ENCODE data around the gene HLA-A. TPM values are rescaled to one million over a fixed set of nuclear protein-coding genes. Genes with fewer than 3 reads are reported as not detected.
A peak's percentile ranks its signal among the peaks of the same experiment; 100 is the strongest.

HLA-A gene
- total and polyA plus RNA-seq, 9 of the 15 experiments (the other 6 are each of a cell fraction or from before 2014, with no cell fraction given), result 0.46 to 3.3 TPM; not detected in 7

DNA sequence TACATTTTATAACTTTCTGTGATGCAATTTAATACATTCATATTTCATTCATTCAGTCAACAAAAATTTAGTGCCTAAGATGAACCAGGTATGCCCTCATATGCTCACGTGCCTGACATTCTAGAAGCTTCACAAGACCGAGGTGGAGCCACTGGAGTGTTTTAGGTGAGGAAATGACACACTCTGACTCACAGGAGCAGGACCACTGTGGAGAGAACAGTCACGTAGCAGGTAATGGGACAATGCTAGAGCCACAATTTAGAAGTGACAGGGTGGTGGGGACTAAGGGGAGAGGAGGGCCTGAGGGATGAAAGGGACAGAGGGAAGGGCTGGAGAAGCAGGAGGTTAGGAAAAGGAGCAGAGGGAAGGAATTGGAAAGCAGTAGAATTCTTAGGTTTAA is 17.6 kb upstream of the HLA-A start:
- POLR2A ChIA-PET, result no interaction called here
- H3K36me3 ChIP-seq (ENCODE audit: control insufficient read depth, insufficient read depth, low read length), result no peaks in the 10 kb centered on the region
- H3K79me2 ChIP-seq (ENCODE audit: control insufficient read depth, insufficient read depth, low read length), result no peaks in the 10 kb centered on the region
- no TSS peak for BruUV-seq (replicated peaks)
- no peak overlapping the region for H3K4me3 ChIP-seq
- H4K20me1 ChIP-seq (replicated peaks; ENCODE audit: control insufficient read depth, insufficient read depth, low read length), result no peaks in the 10 kb centered on the region
- WGBS (ENCODE audit: insufficient coverage, low coverage, missing lambda C conversion rate), result 4% methylated on average over 3 of the region's 3 CpGs
- CTCF ChIA-PET (ENCODE audit: low intra/inter-chr PET ratio), result no interaction called here
- DNase-seq (ENCODE audit: extremely low read depth in 1 of 4, low spot score in 3 of 4) (no peak), ATAC-seq (peak; percentile 35; the same call in 1 of the 3 replicates), FAIRE-seq (peak; percentile 15)
- H3K4me1 ChIP-seq (replicated peaks in 1 of 2; ENCODE audit: control insufficient read depth in 2 of 2, insufficient read depth in 2 of 2, low read length in 2 of 2), result peaks cover 0 to 10% of the 10 kb centered on the region in 2 experiments; a peak in 2 of 5 replicates
- H2AFZ ChIP-seq (ENCODE audit: low read depth, low read length), result no peak overlapping the region
- no peak overlapping the region for H3K27ac ChIP-seq (ENCODE audit: extremely low read depth, low read depth, low read length)
- intact Hi-C loops (cut with micrococcal nuclease) (no loop called here), in situ Hi-C loops (cut with MboI) (loop anchor here (5.0 kb wide), 1 partner anchor 37 kb away; no protein-coding TSS in a partner anchor)
- no peaks in the 10 kb centered on the region for H3K9me1 ChIP-seq (ENCODE audit: control insufficient read depth, insufficient read depth, low read length)
- TF ChIP-seq FOSL1 (tag; conservative IDR thresholded peaks at IDR 0.05) (peak; percentile 76), NONO (IDR thresholded peaks at IDR 0.05; ENCODE audit: low read depth in 2 of 2, low read length in 1 of 2) (no peak), JUN (IDR thresholded peaks at IDR 0.05; ENCODE audit: borderline replicate concordance, low read depth, low read length) (0 out of 2 replicates have a peak, but pooled peaks have one; percentile 30), JUN (CRISPR knock-in tag; IDR thresholded peaks at IDR 0.05; ENCODE audit: borderline replicate concordance) (no peak)
- no peaks in the 10 kb centered on the region for H3K9me3 ChIP-seq (replicated peaks; ENCODE audit: control insufficient read depth, insufficient read depth, low read depth, low read length)
- no peak overlapping the region for H3K9ac ChIP-seq (ENCODE audit: insufficient read depth in 1 of 2, low read depth in 2 of 2, low read length in 2 of 2)
- H3K4me2 ChIP-seq (ENCODE audit: insufficient read depth, low read length), result no peak overlapping the region
- H3K27me3 ChIP-seq (ENCODE audit: control insufficient read depth in 2 of 2, insufficient read depth in 2 of 2, low read length in 2 of 2), result peaks cover 0 to 9% of the 10 kb centered on the region in 2 experiments; a peak in 1 of 5 replicates

DNA sequence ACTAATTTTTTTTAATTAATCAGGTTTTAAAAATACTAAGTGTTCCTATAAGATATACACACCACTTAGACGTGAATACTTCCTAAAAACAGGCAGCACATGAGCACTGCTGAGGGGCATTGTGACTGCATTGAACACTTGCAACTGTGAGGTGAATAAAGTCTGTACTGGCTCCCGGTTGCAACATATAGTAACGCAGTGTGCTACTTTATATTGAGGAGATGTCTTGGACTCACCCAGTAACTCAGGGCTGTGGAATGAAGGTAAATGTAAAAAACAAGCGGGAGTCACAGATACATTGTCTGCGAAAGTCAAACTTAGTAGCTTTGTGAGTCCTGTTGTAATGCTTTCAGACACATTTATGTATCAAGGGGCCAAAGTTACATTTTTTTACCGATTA is 17.0 kb upstream of the HLA-A start:
- BruUV-seq (replicated peaks), result no TSS peak
- H3K9me3 ChIP-seq (replicated peaks; ENCODE audit: control insufficient read depth, insufficient read depth, low read depth, low read length), result no peaks in the 10 kb centered on the region
- intact Hi-C loops (cut with micrococcal nuclease) (no loop called here), in situ Hi-C loops (cut with MboI) (loop anchor here (5.0 kb wide), 1 partner anchor 38 kb away; no protein-coding TSS in a partner anchor)
- no peaks in the 10 kb centered on the region for H4K20me1 ChIP-seq (replicated peaks; ENCODE audit: control insufficient read depth, insufficient read depth, low read length)
- DNase-seq (ENCODE audit: extremely low read depth in 1 of 4, low spot score in 3 of 4) (no peak), ATAC-seq (no peak), FAIRE-seq (no peak)
- H3K9me1 ChIP-seq (ENCODE audit: control insufficient read depth, insufficient read depth, low read length), result no peaks in the 10 kb centered on the region
- POLR2A ChIA-PET, result interaction anchor here (0.5 kb wide), 1 partner anchor 23 kb away, joined by 3 read pairs; no protein-coding TSS in a partner anchor
- no peak overlapping the region for H2AFZ ChIP-seq (ENCODE audit: low read depth, low read length)
- CTCF ChIA-PET (ENCODE audit: low intra/inter-chr PET ratio), result no interaction called here
- no peak overlapping the region for H3K27ac ChIP-seq (ENCODE audit: extremely low read depth, low read depth, low read length)
- peaks cover 0 to 9% of the 10 kb centered on the region in 2 experiments; a peak in 1 of 5 replicates for H3K27me3 ChIP-seq (ENCODE audit: control insufficient read depth in 2 of 2, insufficient read depth in 2 of 2, low read length in 2 of 2)
- peaks cover 0 to 10% of the 10 kb centered on the region in 2 experiments; a peak in 2 of 5 replicates for H3K4me1 ChIP-seq (replicated peaks in 1 of 2; ENCODE audit: control insufficient read depth in 2 of 2, insufficient read depth in 2 of 2, low read length in 2 of 2)
- H3K9ac ChIP-seq (ENCODE audit: insufficient read depth in 1 of 2, low read depth in 2 of 2, low read length in 2 of 2), result no peak overlapping the region
- 17% methylated on average over 6 of the region's 6 CpGs for WGBS (ENCODE audit: insufficient coverage, low coverage, missing lambda C conversion rate)
- H3K79me2 ChIP-seq (ENCODE audit: control insufficient read depth, insufficient read depth, low read length), result no peaks in the 10 kb centered on the region
- H3K4me3 ChIP-seq, result no peak overlapping the region
- H3K4me2 ChIP-seq (ENCODE audit: insufficient read depth, low read length), result no peak overlapping the region
- no peaks in the 10 kb centered on the region for H3K36me3 ChIP-seq (ENCODE audit: control insufficient read depth, insufficient read depth, low read length)
- TF ChIP-seq PPARD (CRISPR knock-in tag; IDR thresholded peaks at IDR 0.05) (no peak), ZNF347 (CRISPR knock-in tag; IDR thresholded peaks at IDR 0.05; ENCODE audit: low read depth) (no peak), ZNF324 (CRISPR knock-in tag; IDR thresholded peaks at IDR 0.05) (no peak), BMI1 (IDR thresholded peaks at IDR 0.05; ENCODE audit: low read length) (no peak), ZNF444 (CRISPR knock-in tag; IDR thresholded peaks at IDR 0.05) (no peak), XRCC5 (IDR thresholded peaks at IDR 0.05; ENCODE audit: low read depth, low read length) (no peak), ETV5 (CRISPR knock-in tag; IDR thresholded peaks at IDR 0.05; ENCODE audit: low read depth) (no peak), NFRKB (IDR thresholded peaks at IDR 0.05; ENCODE audit: low read depth) (no peak), CC2D1A (IDR thresholded peaks at IDR 0.05) (no peak), ARID1B (IDR thresholded peaks at IDR 0.05) (no peak), DPF2 (IDR thresholded peaks at IDR 0.05) (no peak)
- TF ChIP-seq, protein P1, sequence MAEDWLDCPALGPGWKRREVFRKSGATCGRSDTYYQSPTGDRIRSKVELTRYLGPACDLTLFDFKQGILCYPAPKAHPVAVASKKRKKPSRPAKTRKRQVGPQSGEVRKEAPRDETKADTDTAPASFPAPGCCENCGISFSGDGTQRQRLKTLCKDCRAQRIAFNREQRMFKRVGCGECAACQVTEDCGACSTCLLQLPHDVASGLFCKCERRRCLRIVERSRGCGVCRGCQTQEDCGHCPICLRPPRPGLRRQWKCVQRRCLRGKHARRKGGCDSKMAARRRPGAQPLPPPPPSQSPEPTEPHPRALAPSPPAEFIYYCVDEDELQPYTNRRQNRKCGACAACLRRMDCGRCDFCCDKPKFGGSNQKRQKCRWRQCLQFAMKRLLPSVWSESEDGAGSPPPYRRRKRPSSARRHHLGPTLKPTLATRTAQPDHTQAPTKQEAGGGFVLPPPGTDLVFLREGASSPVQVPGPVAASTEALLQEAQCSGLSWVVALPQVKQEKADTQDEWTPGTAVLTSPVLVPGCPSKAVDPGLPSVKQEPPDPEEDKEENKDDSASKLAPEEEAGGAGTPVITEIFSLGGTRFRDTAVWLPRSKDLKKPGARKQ (CRISPR knock-in tag; IDR thresholded peaks at IDR 0.05), result no peak
